HG03520 (cell line): ENCODE measurements around the gene FCRL6.

ENCODE experiments used
- ATAC-seq: cut with Tn5 transposase; IDR thresholded peaks from one replicate; pipeline ENCODE4 v1.9.1; 2021; ENCODE audit warnings: mild to moderate bottlenecking, moderate library complexity; ENCODE audit not compliant: unreplicated experiment

Gene FCRL6

DNA sequence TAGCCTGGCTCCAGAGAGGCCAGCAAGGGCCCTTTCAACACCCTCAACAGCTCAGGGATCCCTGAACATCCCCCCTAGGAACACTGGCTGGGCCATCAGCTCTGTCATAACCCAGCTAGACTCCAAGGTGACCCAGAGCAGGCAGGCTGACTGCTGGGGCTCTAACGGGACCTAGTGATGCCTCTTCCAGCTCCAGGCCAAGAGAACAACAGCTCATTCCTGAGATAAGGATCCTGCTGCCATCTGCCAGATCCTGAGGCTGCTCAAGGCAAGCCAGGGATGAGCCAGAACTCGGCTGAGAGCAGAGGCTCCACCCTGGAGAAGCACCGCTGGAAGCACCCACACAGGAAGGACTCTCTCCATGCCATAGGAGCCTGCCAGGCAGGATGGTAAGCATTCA lies 58.3 kb downstream of the FCRL6 start:
- no peak for ATAC-seq

DNA sequence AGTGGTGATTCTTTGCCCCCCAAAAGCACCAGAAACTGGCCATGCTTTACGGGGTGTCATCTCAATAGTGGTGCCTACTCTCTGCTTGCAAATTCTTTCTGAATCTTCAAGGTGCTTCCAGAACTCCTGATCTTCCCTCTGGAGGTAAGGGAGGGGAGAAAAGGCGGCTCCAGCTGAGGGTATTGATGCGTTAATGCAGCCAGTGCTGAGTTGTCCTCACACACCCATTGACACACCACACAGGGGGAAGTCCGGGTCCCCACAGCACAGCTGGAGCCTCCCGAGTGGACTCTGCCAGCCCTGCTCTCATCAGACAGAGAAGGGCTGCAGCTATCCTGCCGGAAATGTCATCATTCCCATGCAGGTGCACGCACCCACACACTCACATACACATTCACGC lies 59.1 kb downstream of the FCRL6 start:
- no peak for ATAC-seq

DNA sequence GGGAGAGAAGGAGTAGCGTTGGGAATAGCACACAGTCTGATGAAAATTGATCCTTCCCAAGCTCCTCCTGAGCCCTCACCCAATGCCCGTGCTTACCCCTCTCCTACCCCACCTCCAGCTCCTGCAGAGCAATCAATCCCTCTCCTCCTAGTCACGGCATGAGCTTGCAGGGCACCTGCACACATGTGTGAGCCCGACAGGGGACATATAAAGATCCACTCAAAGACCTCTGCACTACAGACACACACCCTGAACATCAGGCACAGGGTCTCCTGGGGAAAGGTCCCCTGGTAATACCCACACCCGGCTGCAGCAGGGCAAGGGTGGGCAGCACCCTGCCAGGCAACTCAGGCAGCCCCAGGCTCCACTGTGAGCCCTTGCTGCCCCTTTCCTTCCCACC lies 59.9 kb downstream of the FCRL6 start:
- ATAC-seq: no peak

DNA sequence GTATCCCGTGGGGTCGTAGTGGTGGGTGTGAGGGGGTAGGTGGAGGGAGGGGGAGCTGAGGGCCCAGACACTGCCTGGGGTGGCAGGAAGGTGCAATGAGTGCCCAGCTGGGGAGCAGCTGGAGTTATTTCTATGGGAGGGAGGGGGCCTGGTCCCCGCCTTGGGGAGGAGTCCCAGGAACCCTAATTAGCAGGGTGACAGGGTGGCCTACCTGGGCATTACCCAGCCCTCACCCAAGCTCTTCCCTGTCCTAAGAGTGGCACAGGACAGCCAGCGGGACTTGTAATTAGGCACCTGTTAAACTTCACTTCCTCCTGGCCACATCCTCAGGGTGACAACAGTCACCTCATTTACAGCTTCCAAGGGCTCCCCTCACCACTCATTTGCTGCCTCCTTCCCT lies 60.4 kb downstream of the FCRL6 start, which contains the start of gene VSIG8:
TSS of gene VSIG8 (minus strand) at position 101 of the 400 bp plus-strand sequence. CDS start 136 bp downstream, outside the sequence.
- ATAC-seq: no peak

DNA sequence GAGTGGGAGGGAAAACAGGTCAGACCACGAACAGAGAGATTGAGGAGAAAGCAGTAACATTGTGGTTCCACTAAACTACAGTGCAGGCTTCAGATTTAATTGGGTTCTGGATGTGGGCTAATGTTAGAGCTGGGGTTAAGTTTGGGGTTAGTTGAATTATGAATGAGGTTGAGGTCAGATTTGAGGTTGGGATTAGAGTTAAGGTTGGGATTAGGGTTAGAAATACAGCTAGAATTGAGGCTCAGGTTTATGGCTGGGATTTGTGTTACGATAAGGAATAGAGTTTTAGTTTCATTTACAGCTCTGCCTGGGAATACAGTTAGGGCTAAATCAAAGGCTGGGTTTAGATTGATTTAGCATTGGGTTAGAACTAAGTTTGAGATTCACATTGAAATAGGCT lies 62.1 kb downstream of the FCRL6 start:
- ATAC-seq: no peak
